DMS53 (cell line): Measurements from ENCODE around the gene RCOR2.

Experiments
- DNase-seq: peaks from one replicate; lab custom pipeline; 2025; lab: John Stamatoyannopoulos, UW

Gene RCOR2

GRCh38 chr11:63907063-63907462, 9.9 kb downstream of the RCOR2 start:
- no peak for DNase-seq

- DNase-seq, result peak; percentile 40
Observed at GRCh38 chr11:63906585-63906984, 10.4 kb downstream of the RCOR2 start.

GRCh38 chr11:63906087-63906486, 10.9 kb downstream of the RCOR2 start:
- DNase-seq, result no peak

- no peak for DNase-seq
Observed at GRCh38 chr11:63905179-63905578, 11.8 kb downstream of the RCOR2 start.

GRCh38 chr11:63904743-63905142, 12.2 kb downstream of the RCOR2 start:
- DNase-seq, result no peak

DNA sequence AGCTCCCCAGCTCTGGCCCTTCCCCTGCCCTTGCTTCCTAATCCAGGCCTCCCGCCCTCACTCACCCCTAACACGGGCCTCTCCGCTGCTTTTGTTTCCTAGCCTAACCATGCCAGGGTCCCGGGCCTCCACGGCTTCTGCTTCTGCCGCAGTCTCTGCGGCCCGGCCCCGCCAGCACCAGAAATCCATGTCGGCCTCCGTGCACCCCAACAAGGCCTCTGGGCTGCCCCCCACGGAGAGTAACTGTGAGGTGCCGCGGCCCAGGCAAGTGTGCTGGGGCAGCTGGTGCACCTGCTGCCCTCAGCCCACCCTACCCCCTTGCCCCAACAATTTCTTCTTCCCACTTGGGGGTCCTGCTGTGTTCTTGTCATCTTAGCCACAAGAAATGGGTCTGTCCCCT, 13.1 kb downstream of the RCOR2 start:
- DNase-seq, result no peak

GRCh38 chr11:63901660-63902059, 15.3 kb downstream of the RCOR2 start:
- DNase-seq, result peak; percentile 43

DNA sequence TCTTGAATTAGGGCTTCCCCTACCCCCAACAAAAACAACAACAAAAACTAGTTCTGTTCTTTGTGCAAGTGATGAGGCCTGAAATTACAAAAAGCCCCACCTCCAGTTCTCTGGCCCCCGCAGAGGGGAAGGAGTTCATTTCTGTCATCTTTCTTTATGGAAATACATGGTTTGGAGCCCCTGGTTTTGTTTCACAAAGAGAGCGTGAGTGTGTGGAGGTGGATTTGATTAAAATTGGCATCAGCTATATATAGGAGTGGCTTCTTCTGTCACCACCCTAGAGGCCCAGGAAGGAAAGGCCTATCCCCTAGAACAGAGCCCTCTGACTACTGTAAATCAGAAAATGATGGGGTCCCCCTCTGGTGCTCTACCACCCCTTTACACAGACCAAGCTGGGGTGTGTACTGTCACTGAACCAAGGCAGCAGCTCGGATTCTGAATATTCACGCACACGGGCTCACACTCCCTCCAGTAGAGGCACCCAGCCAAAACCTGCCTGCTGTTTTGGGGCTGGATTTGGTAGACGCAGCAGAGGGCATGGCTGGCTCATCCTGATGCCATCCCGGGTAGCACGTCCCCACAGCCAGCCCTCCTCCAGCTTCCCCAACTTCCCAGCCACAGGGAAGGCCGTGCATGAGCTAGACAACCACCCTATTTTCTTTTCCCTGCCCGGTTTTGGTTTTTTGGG, 19.4 kb downstream of the RCOR2 start:
- DNase-seq, result no peak

DNA sequence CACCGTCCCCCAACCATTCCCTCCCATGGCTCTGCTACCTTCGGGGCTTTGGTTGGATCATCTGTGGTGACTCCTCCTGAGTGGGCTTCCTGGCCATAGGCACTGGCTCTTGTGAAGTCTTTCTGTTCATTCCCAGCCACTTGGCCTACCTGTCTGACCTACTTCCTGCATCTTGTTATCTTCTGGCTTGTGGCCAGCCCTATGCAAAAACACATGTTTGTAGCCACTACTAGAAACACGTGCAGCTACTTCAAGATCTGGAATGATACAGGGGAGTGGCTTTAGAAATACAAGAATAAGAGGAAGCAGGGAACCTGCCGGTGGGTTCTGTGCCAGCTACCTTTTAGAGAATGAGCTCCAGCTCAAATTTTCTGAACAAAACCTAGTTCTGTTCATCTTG, 20.9 kb downstream of the RCOR2 start:
- DNase-seq, result peak; percentile 42

- no peak for DNase-seq
Observed at GRCh38 chr11:63893355-63893754, 23.6 kb downstream of the RCOR2 start.

GRCh38 chr11:63892228-63892627, 24.7 kb downstream of the RCOR2 start:
- DNase-seq, result no peak

DNA sequence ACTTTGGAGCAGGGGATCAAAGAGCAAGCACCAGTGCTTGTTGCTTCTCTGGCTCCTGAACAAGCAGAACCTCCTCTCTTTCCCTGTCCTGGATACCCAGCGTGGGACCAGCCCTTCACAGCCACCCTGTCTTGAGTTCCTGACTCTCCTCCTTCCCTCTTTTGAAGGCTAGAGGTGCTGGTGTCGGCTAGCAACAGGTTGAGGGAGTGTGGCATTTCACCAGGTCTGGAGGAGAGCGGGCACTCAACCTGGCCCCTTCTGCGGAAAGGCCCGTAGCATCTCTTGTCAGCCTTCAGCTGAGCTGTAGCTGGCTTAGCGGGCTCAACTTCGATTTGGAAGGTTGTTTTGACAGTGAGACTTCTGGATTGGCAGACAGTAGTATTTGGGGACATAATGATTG, 26.6 kb downstream of the RCOR2 start:
- DNase-seq, result no peak

- no peak for DNase-seq
Observed at GRCh38 chr11:63889344-63889743, 27.6 kb downstream of the RCOR2 start.

DNA sequence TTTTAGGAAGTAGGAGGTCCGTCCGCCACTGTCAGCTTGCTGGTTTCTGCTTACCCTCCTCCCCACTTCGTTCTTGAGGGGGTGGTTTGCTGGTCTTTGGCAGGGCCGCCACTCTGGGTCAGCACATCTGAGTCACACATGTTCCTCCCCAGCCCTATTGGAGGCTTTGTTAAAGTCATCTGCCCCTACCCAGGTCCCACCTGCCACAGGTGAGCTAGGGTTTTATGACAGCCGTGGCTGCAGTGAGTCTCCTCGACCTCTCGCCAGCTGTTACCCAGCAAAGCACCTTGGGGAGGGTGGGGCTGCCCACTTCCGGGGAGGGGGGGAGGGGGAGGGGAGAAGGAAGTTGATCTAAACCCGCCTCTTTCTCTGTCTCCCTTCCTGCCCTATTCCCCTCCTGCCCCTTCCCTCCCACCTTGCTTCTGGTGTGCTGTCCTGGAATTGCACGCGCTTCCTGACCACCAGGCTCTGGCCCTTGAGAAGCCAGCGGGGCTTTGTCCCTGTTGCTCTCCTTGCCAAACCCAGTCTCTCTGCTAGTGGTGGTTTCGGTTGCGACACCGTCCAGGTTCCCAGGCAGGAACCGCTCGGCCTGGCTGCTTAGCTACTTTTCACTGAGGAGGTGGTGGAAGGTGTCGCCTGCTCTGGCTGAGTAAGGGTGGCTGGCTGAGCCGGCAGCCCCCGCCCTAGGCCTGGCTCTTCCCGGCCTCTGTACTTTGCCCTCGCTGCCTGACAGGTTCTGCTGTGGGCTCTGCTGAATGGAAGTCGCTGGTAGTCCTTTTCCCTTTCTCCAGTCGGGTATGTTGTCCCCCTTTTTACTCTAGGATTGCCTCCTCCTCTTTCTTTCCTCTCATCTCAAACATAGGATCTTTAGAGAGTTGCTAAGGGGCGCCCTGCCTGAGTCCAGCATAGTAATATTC, 28.5 kb downstream of the RCOR2 start:
- DNase-seq, result peak; percentile 93

DNA sequence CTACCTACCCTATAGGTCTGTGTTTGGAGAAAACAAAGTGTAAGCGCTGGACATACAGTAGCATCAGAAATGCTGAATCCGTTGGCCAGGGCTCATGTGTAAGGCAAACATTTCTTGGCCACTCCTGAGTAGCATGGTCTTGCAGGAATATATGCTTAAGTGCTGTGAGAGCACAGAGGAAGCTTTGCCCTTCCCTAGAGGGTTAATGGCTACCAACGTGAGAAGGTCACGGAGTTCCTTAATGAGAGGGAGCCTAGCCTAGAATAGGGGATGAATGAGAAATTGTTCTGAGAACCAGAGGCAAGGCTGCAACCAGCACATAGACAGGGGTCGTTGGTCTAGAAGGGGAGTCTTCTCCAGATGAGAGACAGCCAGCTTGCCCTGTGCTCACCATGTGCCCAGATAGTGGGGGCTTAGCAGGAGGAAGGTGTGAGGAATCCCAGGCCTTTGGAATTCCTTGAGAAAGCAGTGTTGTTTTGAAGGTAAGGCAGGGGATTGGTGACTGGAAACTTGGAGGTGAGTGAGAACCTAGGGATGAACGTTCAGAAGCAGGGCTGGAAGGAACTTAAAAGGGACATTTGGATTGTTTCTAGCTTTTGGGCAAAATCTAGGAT, 29.5 kb downstream of the RCOR2 start:
- DNase-seq, result peak; percentile 25

GRCh38 chr11:63884196-63884932, 32.6 kb downstream of the RCOR2 start:
- DNase-seq, result no peak

DNA sequence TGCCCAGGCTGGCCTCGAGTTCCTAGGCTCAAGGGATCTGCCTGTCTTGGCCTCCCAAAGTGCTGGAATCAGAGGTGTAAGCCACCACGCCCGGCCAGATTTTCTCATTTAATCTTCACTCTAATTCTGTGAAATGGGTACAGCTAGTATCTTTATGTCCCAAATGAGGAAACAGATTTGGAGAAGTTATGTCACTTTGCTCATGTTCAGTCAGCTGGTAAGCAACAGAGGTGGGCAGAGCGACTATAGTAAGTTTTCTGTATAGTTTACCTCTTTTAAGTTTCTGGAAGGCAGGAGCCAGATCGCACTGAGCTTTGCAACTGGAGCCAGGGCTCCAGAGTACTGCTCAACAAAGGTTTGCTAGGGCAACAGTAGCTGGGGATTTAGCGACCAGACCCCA, 33.2 kb downstream of the RCOR2 start:
- no peak for DNase-seq

- no peak for DNase-seq
Observed at GRCh38 chr11:63882555-63883242, 34.3 kb downstream of the RCOR2 start.

DNA sequence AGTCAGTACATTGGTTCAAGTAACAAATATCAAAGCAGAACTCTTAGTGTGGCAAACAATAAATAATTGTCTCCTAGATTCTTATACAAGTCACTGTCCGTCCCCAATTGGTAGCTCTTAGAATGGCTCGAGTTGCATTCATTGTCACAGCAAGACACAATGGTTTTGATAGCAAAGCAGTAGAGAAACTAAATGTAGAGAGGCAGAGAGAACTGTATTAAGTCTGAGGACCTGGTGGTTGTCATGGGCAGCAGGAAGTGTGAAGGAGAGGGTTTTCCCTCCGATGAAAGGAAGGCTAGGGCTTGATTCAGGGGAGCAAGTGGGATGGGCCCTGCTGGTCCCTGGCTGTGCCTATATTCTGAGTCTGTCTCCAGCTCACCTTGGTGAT, 36.6 kb downstream of the RCOR2 start:
- DNase-seq, result no peak

DNA sequence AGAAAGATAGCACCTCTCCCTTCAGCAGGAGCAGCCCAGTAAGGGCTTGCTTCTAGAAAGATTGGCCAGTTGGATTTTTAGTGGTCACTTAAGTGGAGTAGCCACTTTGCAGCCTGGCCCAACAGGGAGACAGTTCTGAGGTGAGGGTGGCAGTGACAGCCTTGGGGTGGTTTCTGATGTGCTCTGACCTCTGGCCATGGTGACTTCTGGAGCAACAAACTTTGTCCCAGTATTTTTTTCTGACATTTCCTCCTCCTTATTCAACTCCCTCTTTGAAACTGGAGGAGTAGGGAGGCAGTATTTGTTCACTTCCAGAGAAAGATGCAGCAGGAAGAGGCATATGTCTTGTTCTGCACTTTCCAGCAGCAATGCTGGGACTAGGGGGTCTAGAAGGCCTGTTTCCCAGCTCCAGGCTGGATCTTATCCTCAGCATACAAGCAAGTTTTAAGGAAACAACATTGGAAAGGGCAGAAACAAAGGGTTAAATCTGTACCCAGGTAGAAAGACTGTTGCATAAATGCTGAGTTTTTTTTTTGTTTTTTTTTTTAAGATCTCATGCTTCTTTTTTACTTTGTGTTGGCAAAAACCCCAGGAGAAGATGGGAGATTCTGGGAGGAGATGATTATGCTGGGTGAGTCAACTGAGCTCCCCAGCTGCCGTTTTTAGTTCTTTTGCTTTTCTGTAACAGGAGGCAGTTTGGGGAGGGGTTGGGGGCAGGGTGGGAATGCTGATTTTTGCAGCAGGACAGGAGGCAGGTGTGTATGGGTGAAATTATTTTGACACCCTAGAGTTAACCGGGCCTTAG, 37.2 kb downstream of the RCOR2 start:
- DNase-seq, result no peak
